MM.1S (cell line): ENCODE results near the gene LAMC1.

Experiments used
- DNase-seq: peaks from one replicate; pipeline ENCODE4 v3.0.0-alpha.2; 2015
- H2AFZ ChIP-seq: fragments of 300-600 bp; sonication (generic); 2 replicates; pipeline ENCODE4 v1.6.0; 2016; ENCODE audit warnings: antibody characterized with exemption, low read length
- H3F3A ChIP-seq: fragments of 300-600 bp; sonication (generic); 2 replicates; pipeline ENCODE4 v1.6.1; 2016; ENCODE audit warnings: mild to moderate bottlenecking, antibody characterized with exemption, low read length, moderate library complexity, mixed read lengths; ENCODE audit not compliant: insufficient read depth
- H3K27ac ChIP-seq: fragments of 300-600 bp; sonication (generic); 2 replicates; pipeline ENCODE4 v1.5.1; 2016; ENCODE audit warnings: mild to moderate bottlenecking, low read length
- H3K27me3 ChIP-seq: fragments of 300-600 bp; sonication (generic); replicated peaks from 2 replicates; pipeline ENCODE4 v1.6.0; 2016; ENCODE audit warnings: low read length; ENCODE audit not compliant: insufficient read depth
- H3K36me3 ChIP-seq: fragments of 300-600 bp; sonication (generic); replicated peaks from 2 replicates; pipeline ENCODE4 v1.6.1; 2016; ENCODE audit warnings: mild to moderate bottlenecking, low read length, mixed read lengths; ENCODE audit not compliant: insufficient read depth
- H3K4me1 ChIP-seq: fragments of 300-600 bp; sonication (generic); 2 replicates; pipeline ENCODE4 v1.6.1; 2016; ENCODE audit warnings: low read length, mixed read lengths
- H3K4me2 ChIP-seq: fragments of 300-600 bp; sonication (generic); 2 replicates; pipeline ENCODE4 v1.6.0; 2016; ENCODE audit warnings: low read depth, low read length
- H3K4me3 ChIP-seq: fragments of 300-600 bp; sonication (generic); 2 replicates; pipeline ENCODE4 v1.5.1; 2016; ENCODE audit warnings: low read length, mixed read lengths
- H3K79me2 ChIP-seq: fragments of 300-600 bp; sonication (generic); 2 replicates; pipeline ENCODE4 v1.6.1; 2016; ENCODE audit warnings: mixed run types, low read length, mixed read lengths
- H3K9ac ChIP-seq: fragments of 300-600 bp; sonication (generic); 2 replicates; pipeline ENCODE4 v1.6.1; 2016; ENCODE audit warnings: low read length, mixed read lengths
- H3K9me2 ChIP-seq: fragments of 300-600 bp; sonication (generic); replicated peaks from 2 replicates; pipeline ENCODE4 v1.6.1; 2016; ENCODE audit warnings: mild to moderate bottlenecking, low read length, mixed read lengths; ENCODE audit not compliant: insufficient read depth
- H3K9me3 ChIP-seq: fragments of 300-600 bp; sonication (generic); replicated peaks from 2 replicates; pipeline ENCODE4 v1.6.1; 2016; ENCODE audit warnings: mild to moderate bottlenecking, low read length, mixed read lengths; ENCODE audit not compliant: insufficient read depth
- H4K20me1 ChIP-seq: fragments of 300-600 bp; sonication (generic); 2 replicates; pipeline ENCODE4 v1.6.1; 2016; ENCODE audit warnings: mild to moderate bottlenecking, low read length, moderate library complexity, mixed read lengths; ENCODE audit not compliant: insufficient read depth
- EZH2 ChIP-seq: fragments of 300-600 bp; sonication (generic); optimal IDR thresholded peaks from 2 replicates; pipeline ENCODE3; 2017; ENCODE audit warnings: low read depth, mild to moderate bottlenecking, antibody characterized with exemption, low read length, mixed read lengths
- EZH2phosphoT487 ChIP-seq: fragments of 300-600 bp; sonication (generic); IDR thresholded peaks from 2 replicates; pipeline ENCODE4 v1.6.1; 2018; ENCODE audit warnings: antibody characterized with exemption, low read length
- TF ChIP-seq, protein P1 (sequence below): fragments of 300-600 bp; sonication (generic); IDR thresholded peaks from 2 replicates; pipeline ENCODE4 v1.5.1; 2016; ENCODE audit warnings: antibody characterized with exemption, low read length, mixed read lengths

Gene LAMC1

DNA sequence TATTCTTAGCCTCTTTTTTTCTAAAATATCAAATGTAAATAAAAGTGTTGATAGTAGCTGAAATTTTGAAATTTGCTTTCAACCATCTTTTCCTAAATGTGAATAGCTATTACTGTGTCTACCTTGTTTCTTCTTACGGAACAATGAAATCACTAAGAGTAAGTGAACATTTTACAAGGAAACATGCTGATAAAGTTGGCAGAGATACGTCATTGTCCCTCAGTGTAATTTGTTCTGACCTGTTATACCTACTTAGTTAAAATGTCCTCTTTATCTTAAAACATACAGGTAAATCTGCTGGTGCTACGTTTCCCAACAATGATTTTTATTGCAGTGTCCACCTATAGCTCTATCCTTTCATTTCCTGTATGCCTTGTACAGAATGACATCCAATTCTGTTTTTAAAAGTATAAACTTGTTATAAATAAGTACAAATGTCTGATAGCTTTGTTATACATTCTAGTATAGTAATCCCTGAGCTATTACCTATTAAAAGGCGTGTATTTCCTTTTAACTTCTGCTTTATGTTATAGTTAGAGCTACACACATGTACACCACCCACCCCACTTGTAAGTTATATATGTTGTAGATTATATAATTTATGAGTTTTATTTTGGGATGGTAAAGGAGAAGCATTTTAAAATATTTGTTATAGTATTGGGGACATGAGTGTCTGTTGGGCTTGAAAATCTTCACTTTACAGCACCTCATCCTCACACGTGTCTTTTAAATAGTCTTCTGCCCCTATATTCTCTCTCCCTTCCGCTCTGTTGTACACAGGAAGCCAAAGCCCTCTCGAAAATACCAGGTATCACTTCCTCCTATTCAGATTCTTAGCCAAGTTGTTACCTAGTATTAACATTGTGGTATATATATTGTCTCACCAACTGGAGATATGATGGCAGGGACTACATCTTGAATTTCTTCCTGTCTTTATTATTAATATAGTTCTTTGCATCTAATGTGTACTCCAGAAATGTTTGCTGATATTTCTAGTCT lies 25.2 kb downstream of the LAMC1 start:
- Histone ChIP-seq H3K4me1 (peaks cover 29% of the 10 kb centered on the region), H3K9me3 (no peaks in the 10 kb centered on the region), H3K36me3 (no peaks in the 10 kb centered on the region), H4K20me1 (no peaks in the 10 kb centered on the region), H3K9me2 (no peaks in the 10 kb centered on the region), H3F3A (peaks cover 11% of the 10 kb centered on the region), H3K4me3 (no peak overlapping the region), H3K4me2 (peak overlapping the region; percentile 51), H2AFZ (no peak overlapping the region), H3K27me3 (no peaks in the 10 kb centered on the region; the same call in 1 of the 2 replicates), H3K27ac (peak overlapping the region; percentile 21; the same call in 1 of the 2 replicates), H3K9ac (no peak overlapping the region), H3K79me2 (peaks cover 3% of the 10 kb centered on the region; the same call in 1 of the 2 replicates)
- peak; percentile 82 for DNase-seq
- TF ChIP-seq EZH2phosphoT487 = no peak
- no peak for TF ChIP-seq EZH2
- TF ChIP-seq, protein P1, sequence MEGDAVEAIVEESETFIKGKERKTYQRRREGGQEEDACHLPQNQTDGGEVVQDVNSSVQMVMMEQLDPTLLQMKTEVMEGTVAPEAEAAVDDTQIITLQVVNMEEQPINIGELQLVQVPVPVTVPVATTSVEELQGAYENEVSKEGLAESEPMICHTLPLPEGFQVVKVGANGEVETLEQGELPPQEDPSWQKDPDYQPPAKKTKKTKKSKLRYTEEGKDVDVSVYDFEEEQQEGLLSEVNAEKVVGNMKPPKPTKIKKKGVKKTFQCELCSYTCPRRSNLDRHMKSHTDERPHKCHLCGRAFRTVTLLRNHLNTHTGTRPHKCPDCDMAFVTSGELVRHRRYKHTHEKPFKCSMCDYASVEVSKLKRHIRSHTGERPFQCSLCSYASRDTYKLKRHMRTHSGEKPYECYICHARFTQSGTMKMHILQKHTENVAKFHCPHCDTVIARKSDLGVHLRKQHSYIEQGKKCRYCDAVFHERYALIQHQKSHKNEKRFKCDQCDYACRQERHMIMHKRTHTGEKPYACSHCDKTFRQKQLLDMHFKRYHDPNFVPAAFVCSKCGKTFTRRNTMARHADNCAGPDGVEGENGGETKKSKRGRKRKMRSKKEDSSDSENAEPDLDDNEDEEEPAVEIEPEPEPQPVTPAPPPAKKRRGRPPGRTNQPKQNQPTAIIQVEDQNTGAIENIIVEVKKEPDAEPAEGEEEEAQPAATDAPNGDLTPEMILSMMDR = no peak

DNA sequence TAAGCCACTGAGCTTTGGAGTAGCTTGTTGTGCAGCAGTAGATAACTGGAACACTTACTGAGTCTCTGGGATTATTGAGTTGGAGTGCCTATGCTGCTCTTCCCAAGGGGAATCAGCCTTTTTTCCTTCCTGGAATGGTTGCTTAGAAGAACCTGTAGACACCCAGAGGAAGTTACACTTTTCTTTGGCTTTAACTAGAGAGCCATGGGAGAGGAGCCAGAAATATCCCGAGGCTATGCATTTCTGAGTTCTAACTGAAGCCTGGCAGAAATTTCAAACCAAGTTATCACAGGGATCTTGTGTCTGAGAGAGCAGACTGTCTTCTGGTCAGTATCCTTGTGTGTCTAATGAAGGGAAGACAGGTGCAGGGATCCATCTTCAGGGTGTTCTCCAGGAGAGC lies 28.3 kb downstream of the LAMC1 start:
- H3K79me2 ChIP-seq = no peaks in the 10 kb centered on the region
- H3K4me2 ChIP-seq = no peak overlapping the region
- H3K9ac ChIP-seq = no peak overlapping the region
- peaks cover 29% of the 10 kb centered on the region for H3K4me1 ChIP-seq
- H3K9me2 ChIP-seq = no peaks in the 10 kb centered on the region
- H3K27ac ChIP-seq = no peak overlapping the region
- no peak overlapping the region for H2AFZ ChIP-seq
- no peaks in the 10 kb centered on the region for H3K9me3 ChIP-seq
- H4K20me1 ChIP-seq = no peaks in the 10 kb centered on the region
- H3K27me3 ChIP-seq = no peaks in the 10 kb centered on the region; the same call in 1 of the 2 replicates
- H3F3A ChIP-seq = peaks cover 11% of the 10 kb centered on the region
- no peaks in the 10 kb centered on the region for H3K36me3 ChIP-seq
- no peak overlapping the region for H3K4me3 ChIP-seq
- DNase-seq = no peak
- TF ChIP-seq EZH2 = no peak
- TF ChIP-seq EZH2phosphoT487 = no peak
- TF ChIP-seq, protein P1 = no peak

DNA sequence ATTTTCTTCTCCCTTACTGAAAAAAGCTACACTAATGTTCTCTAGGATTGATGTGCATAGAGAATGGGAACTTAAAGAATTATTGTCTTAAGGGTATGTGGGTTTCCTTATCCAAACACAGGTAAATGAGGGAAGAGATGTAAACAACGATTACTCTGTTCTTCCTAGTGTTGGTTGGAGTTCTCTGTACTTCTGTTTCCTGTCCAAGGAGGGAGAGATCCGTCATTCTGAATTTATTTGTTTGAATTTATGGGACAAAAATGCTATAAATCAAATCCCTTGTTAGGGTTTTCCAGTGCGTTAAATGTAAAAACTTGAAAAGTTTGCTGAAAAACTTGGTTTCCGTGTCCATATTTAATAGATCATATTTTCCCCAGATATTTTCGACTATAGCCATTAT lies 29.6 kb downstream of the LAMC1 start:
- H3K36me3 ChIP-seq = no peaks in the 10 kb centered on the region
- DNase-seq = no peak
- H3K4me1 ChIP-seq = peaks cover 19% of the 10 kb centered on the region
- H4K20me1 ChIP-seq = no peaks in the 10 kb centered on the region
- no peak overlapping the region for H3K4me2 ChIP-seq
- H3K9me2 ChIP-seq = no peaks in the 10 kb centered on the region
- H2AFZ ChIP-seq = no peak overlapping the region
- no peaks in the 10 kb centered on the region for H3K9me3 ChIP-seq
- no peak overlapping the region for H3K9ac ChIP-seq
- H3K79me2 ChIP-seq = no peaks in the 10 kb centered on the region
- H3K27ac ChIP-seq = no peak overlapping the region
- TF ChIP-seq, protein P1 = no peak
- TF ChIP-seq EZH2phosphoT487 (no peak), EZH2 (no peak)
- H3F3A ChIP-seq = peaks cover 11% of the 10 kb centered on the region
- no peaks in the 10 kb centered on the region for H3K27me3 ChIP-seq
- no peak overlapping the region for H3K4me3 ChIP-seq
